Measurements from ENCODE around the gene PNPLA8. TPM values are rescaled to one million over a fixed set of nuclear protein-coding genes. Genes with fewer than 3 reads are reported as not detected.

PNPLA8 gene
- total RNA-seq, 2 donors from 2014 or later, result 25.8 to 27.3 TPM

- WGBS, result 46% methylated on average over 11 of the region's 11 CpGs
- intact Hi-C loops (cut with DNase I), result no loop called here
- H3K4me1 ChIP-seq (replicated peaks), result no peaks in the 10 kb centered on the region
- DNase-seq (ENCODE audit: low spot score), result no peak
- no peak overlapping the region for H3K4me3 ChIP-seq
- no peaks in the 10 kb centered on the region for H3K27me3 ChIP-seq (replicated peaks; ENCODE audit: insufficient read depth)
- TF ChIP-seq POLR2AphosphoS5 (IDR thresholded peaks at IDR 0.05) (no peak), CTCF (IDR thresholded peaks at IDR 0.05) (no peak), POLR2A (IDR thresholded peaks at IDR 0.05) (no peak)
- no peaks in the 10 kb centered on the region for H3K9me3 ChIP-seq
- H3K36me3 ChIP-seq, result no peaks in the 10 kb centered on the region
- H3K27ac ChIP-seq, result no peak overlapping the region
Observed at GRCh38 chr7:108448584-108449505, 77.1 kb downstream of the PNPLA8 start.

GRCh38 chr7:108442039-108442568 lies 83.8 kb downstream of the PNPLA8 start:
- TF ChIP-seq POLR2AphosphoS5 (IDR thresholded peaks at IDR 0.05), result no peak
- TF ChIP-seq CTCF (IDR thresholded peaks at IDR 0.05), result no peak
- Histone ChIP-seq H3K36me3 (no peaks in the 10 kb centered on the region), H3K27ac (no peak overlapping the region), H3K4me1 (replicated peaks) (no peaks in the 10 kb centered on the region), H3K9me3 (no peaks in the 10 kb centered on the region), H3K27me3 (replicated peaks; ENCODE audit: insufficient read depth) (no peaks in the 10 kb centered on the region), H3K4me3 (no peak overlapping the region)
- no peak for DNase-seq (ENCODE audit: low spot score)
- WGBS, result 85% methylated on average over 5 of the region's 5 CpGs
- intact Hi-C loops (cut with DNase I), result no loop called here

- TF ChIP-seq POLR2AphosphoS5 (IDR thresholded peaks at IDR 0.05) (no peak), POLR2A (IDR thresholded peaks at IDR 0.05) (no peak), CTCF (IDR thresholded peaks at IDR 0.05) (no peak)
- intact Hi-C loops (cut with DNase I), result no loop called here
- Histone ChIP-seq H3K4me1 (replicated peaks) (no peaks in the 10 kb centered on the region), H3K27me3 (replicated peaks; ENCODE audit: insufficient read depth) (no peaks in the 10 kb centered on the region), H3K4me3 (no peak overlapping the region), H3K27ac (no peak overlapping the region), H3K36me3 (no peaks in the 10 kb centered on the region), H3K9me3 (no peaks in the 10 kb centered on the region)
- DNase-seq (ENCODE audit: low spot score), result no peak
- 75% methylated on average over 4 of the region's 4 CpGs for WGBS
Observed at GRCh38 chr7:108441392-108441955, 84.5 kb downstream of the PNPLA8 start.

GRCh38 chr7:108440613-108441012 lies 85.3 kb downstream of the PNPLA8 start:
- Histone ChIP-seq H3K4me1 (replicated peaks) (no peaks in the 10 kb centered on the region), H3K27ac (no peak overlapping the region), H3K4me3 (no peak overlapping the region), H3K9me3 (no peaks in the 10 kb centered on the region), H3K27me3 (replicated peaks; ENCODE audit: insufficient read depth) (no peaks in the 10 kb centered on the region), H3K36me3 (no peaks in the 10 kb centered on the region)
- 73% methylated on average over 3 of the region's 3 CpGs for WGBS
- no peak for DNase-seq (ENCODE audit: low spot score)
- TF ChIP-seq CTCF (IDR thresholded peaks at IDR 0.05) (no peak), POLR2AphosphoS5 (IDR thresholded peaks at IDR 0.05) (no peak), POLR2A (IDR thresholded peaks at IDR 0.05) (no peak)
- intact Hi-C loops (cut with DNase I), result no loop called here
